NB4 (cell line): ENCODE results near the gene FAM221B.

Source experiments
- CTCF ChIP-seq: IDR thresholded peaks from one replicate; pipeline ENCODE4 v1.5.1; 2012; ENCODE audit warnings: low read depth, low read length
- POLR2A ChIP-seq: IDR thresholded peaks from 2 replicates; pipeline ENCODE4 v1.6.1; 2011; ENCODE audit warnings: mild to moderate bottlenecking; ENCODE audit not compliant: insufficient read length; ENCODE audit errors: extremely low read depth

GRCh38 chr9:35828716-35829083, at the start of gene FAM221B:
- TF ChIP-seq CTCF: no peak
- no peak for TF ChIP-seq POLR2A
